ENCODE results near the gene CDY2A. TPM values are rescaled to one million over a fixed set of nuclear protein-coding genes. Genes with fewer than 3 reads are reported as not detected.
"Not testable (repeated sequence)": the region's sequence is repeated elsewhere in the genome, so short reads cannot be mapped to it uniquely, and the experiment has no call there.

Gene CDY2A
- not detected in 2 replicates for total RNA-seq

- not testable (repeated sequence) for H3K27ac Mint-ChIP-seq, H3K4me3 Mint-ChIP-seq, DNase-seq
Measured at GRCh38 chrY:18025487-18025886, at the start of gene CDY2A. CDY2A (plus strand) TSS chrY:18025787; CDS start chrY:18026115, 328 bp downstream.

GRCh38 chrY:17997586-17997985, 28.0 kb upstream of the CDY2A start:
- H3K27me3 Mint-ChIP-seq; intact Hi-C loops (cut with micrococcal nuclease); DNase-seq; H3K4me3 Mint-ChIP-seq; H3K36me3 Mint-ChIP-seq (ENCODE audit: low read depth); H3K9me3 Mint-ChIP-seq; H3K4me1 Mint-ChIP-seq; H3K27ac Mint-ChIP-seq: not testable (repeated sequence)

More at GRCh38 chrY:18025487-18025886, at the start of gene CDY2A:
- H3K27me3 Mint-ChIP-seq; H3K36me3 Mint-ChIP-seq (ENCODE audit: low read depth); H3K9me3 Mint-ChIP-seq; intact Hi-C loops (cut with micrococcal nuclease); H3K4me1 Mint-ChIP-seq: not testable (repeated sequence)

- DNase-seq; intact Hi-C loops (cut with micrococcal nuclease); H3K36me3 Mint-ChIP-seq (ENCODE audit: low read depth); H3K27me3 Mint-ChIP-seq; H3K9me3 Mint-ChIP-seq; H3K4me3 Mint-ChIP-seq; H3K27ac Mint-ChIP-seq; H3K4me1 Mint-ChIP-seq: not testable (repeated sequence)
Measured at GRCh38 chrY:17998266-17998665, 27.3 kb upstream of the CDY2A start.

GRCh38 chrY:18023897-18024296, 1.7 kb upstream of the CDY2A start:
- H3K27me3 Mint-ChIP-seq; H3K9me3 Mint-ChIP-seq; H3K4me1 Mint-ChIP-seq; intact Hi-C loops (cut with micrococcal nuclease); H3K4me3 Mint-ChIP-seq; DNase-seq; H3K27ac Mint-ChIP-seq; H3K36me3 Mint-ChIP-seq (ENCODE audit: low read depth): not testable (repeated sequence)

GRCh38 chrY:18028845-18029244, 3.3 kb downstream of the CDY2A start:
- intact Hi-C loops (cut with micrococcal nuclease); DNase-seq; H3K27me3 Mint-ChIP-seq; H3K9me3 Mint-ChIP-seq; H3K4me1 Mint-ChIP-seq; H3K36me3 Mint-ChIP-seq (ENCODE audit: low read depth); H3K4me3 Mint-ChIP-seq; H3K27ac Mint-ChIP-seq: not testable (repeated sequence)

- H3K9me3 Mint-ChIP-seq; H3K36me3 Mint-ChIP-seq (ENCODE audit: low read depth); H3K4me3 Mint-ChIP-seq; H3K27me3 Mint-ChIP-seq; H3K27ac Mint-ChIP-seq; H3K4me1 Mint-ChIP-seq; intact Hi-C loops (cut with micrococcal nuclease); DNase-seq: not testable (repeated sequence)
Measured at GRCh38 chrY:18030178-18030577, 4.6 kb downstream of the CDY2A start.

- not testable (repeated sequence) for H3K9me3 Mint-ChIP-seq, DNase-seq
Measured at GRCh38 chrY:18034100-18034814, 8.7 kb downstream of the CDY2A start.

GRCh38 chrY:18034864-18035263, 9.3 kb downstream of the CDY2A start:
- H3K4me3 Mint-ChIP-seq; H3K36me3 Mint-ChIP-seq (ENCODE audit: low read depth); intact Hi-C loops (cut with micrococcal nuclease); H3K27ac Mint-ChIP-seq; H3K27me3 Mint-ChIP-seq; H3K4me1 Mint-ChIP-seq; DNase-seq; H3K9me3 Mint-ChIP-seq: not testable (repeated sequence)

More at GRCh38 chrY:18034100-18034814, 8.7 kb downstream of the CDY2A start:
- H3K4me1 Mint-ChIP-seq; H3K27me3 Mint-ChIP-seq; H3K36me3 Mint-ChIP-seq (ENCODE audit: low read depth); intact Hi-C loops (cut with micrococcal nuclease); H3K4me3 Mint-ChIP-seq; H3K27ac Mint-ChIP-seq: not testable (repeated sequence)

- H3K9me3 Mint-ChIP-seq; H3K4me3 Mint-ChIP-seq; H3K4me1 Mint-ChIP-seq; H3K36me3 Mint-ChIP-seq (ENCODE audit: low read depth); DNase-seq; H3K27ac Mint-ChIP-seq; intact Hi-C loops (cut with micrococcal nuclease); H3K27me3 Mint-ChIP-seq: not testable (repeated sequence)
Measured at GRCh38 chrY:18044990-18045389, 19.4 kb downstream of the CDY2A start.

GRCh38 chrY:18048149-18049040, 22.8 kb downstream of the CDY2A start:
- H3K36me3 Mint-ChIP-seq (ENCODE audit: low read depth), result not testable (repeated sequence)

GRCh38 chrY:18049061-18049460, 23.5 kb downstream of the CDY2A start:
- H3K27ac Mint-ChIP-seq; H3K4me1 Mint-ChIP-seq; H3K4me3 Mint-ChIP-seq; H3K9me3 Mint-ChIP-seq; DNase-seq; H3K27me3 Mint-ChIP-seq; H3K36me3 Mint-ChIP-seq (ENCODE audit: low read depth); intact Hi-C loops (cut with micrococcal nuclease): not testable (repeated sequence)

More at GRCh38 chrY:18048149-18049040, 22.8 kb downstream of the CDY2A start:
- DNase-seq; H3K27me3 Mint-ChIP-seq; H3K27ac Mint-ChIP-seq; H3K4me3 Mint-ChIP-seq; H3K4me1 Mint-ChIP-seq; H3K9me3 Mint-ChIP-seq; intact Hi-C loops (cut with micrococcal nuclease): not testable (repeated sequence)

- DNase-seq; H3K4me3 Mint-ChIP-seq; H3K36me3 Mint-ChIP-seq (ENCODE audit: low read depth); H3K27ac Mint-ChIP-seq; H3K27me3 Mint-ChIP-seq; H3K4me1 Mint-ChIP-seq; intact Hi-C loops (cut with micrococcal nuclease); H3K9me3 Mint-ChIP-seq: not testable (repeated sequence)
Measured at GRCh38 chrY:18056473-18056872, 30.9 kb downstream of the CDY2A start.

GRCh38 chrY:18073464-18073863, 47.9 kb downstream of the CDY2A start:
- H3K36me3 Mint-ChIP-seq (ENCODE audit: low read depth); intact Hi-C loops (cut with micrococcal nuclease); H3K27me3 Mint-ChIP-seq; H3K4me1 Mint-ChIP-seq; DNase-seq; H3K4me3 Mint-ChIP-seq; H3K9me3 Mint-ChIP-seq; H3K27ac Mint-ChIP-seq: not testable (repeated sequence)
